B cell (primary cell): ENCODE measurements around the gene PGAM2. TPM values are rescaled to one million over a fixed set of nuclear protein-coding genes. Genes with fewer than 3 reads are reported as not detected.

Experiments used
- ATAC-seq: fragments of 200-7000 bp; cut with Tn5 transposase; one replicate; pipeline ENCODE4 v1.10.0; 2021; ENCODE audit warnings: low read depth, mild to moderate bottlenecking, moderate number of reproducible peaks, moderate library complexity
- CTCF ChIA-PET: fragments of 350-600 bp; sonication (Branson Sonifier 250); formaldehyde crosslinking; loops from one replicate; lab custom pipeline; 2021; ENCODE audit warnings: antibody characterized with exemption, inconsistent platforms; lab: Charles Lee
- POLR2A ChIA-PET: fragments of 350-600 bp; sonication (Branson Sonifier 250); formaldehyde crosslinking; loops from one replicate; lab custom pipeline; 2021; ENCODE audit warnings: antibody characterized with exemption; lab: Charles Lee
- DNase-seq: peaks from one replicate; pipeline ENCODE4 v3.0.0; 2013
- H2AFZ ChIP-seq: 2 replicates; pipeline ENCODE4 v1.6.1; 2012; ENCODE audit warnings: mild to moderate bottlenecking, low read depth, low read length; ENCODE audit not compliant: insufficient read depth, poor library complexity, severe bottlenecking
- H3K27ac ChIP-seq, 2 donors: 1 replicate in 1 of 2; 2 replicates in 1 of 2; pipeline ENCODE4 v1.5.1; 2012 to 2013; ENCODE audit warnings: low read length in 2 of 2, mild to moderate bottlenecking in 2 of 2, moderate library complexity in 1 of 2
- H3K27me3 ChIP-seq, 4 experiments: fragments of 200-600 bp in 1 of 4; sonication (generic) in 1 of 4; replicated peaks in 1 of 4; 1 replicate in 2 of 4; 2 replicates in 2 of 4; pipeline versions ENCODE4 v1.6.1 to v1.7.0; 2013 to 2016; ENCODE audit warnings: low read length in 3 of 4, mild to moderate bottlenecking in 2 of 4, mixed read lengths in 1 of 4, moderate library complexity in 1 of 4; ENCODE audit not compliant: insufficient read depth in 4 of 4, control insufficient read depth in 3 of 4; ENCODE audit errors: control extremely low read depth in 1 of 4
- H3K36me3 ChIP-seq, 2 experiments: replicated peaks in 1 of 2; 1 replicate in 1 of 2; 2 replicates in 1 of 2; pipeline versions ENCODE4 v1.6.1 to v1.7.1; 2013; ENCODE audit warnings: low read length in 1 of 2; ENCODE audit not compliant: insufficient read depth in 2 of 2, control insufficient read depth in 1 of 2; ENCODE audit errors: control extremely low read depth in 1 of 2, extremely low read depth in 1 of 2
- H3K4me1 ChIP-seq, 2 donors: fragments of 200-600 bp in 1 of 2; sonication (generic) in 1 of 2; 1 replicate in 1 of 2; 2 replicates in 1 of 2; pipeline versions ENCODE4 v1.5.1 to v1.6.1; 2013 to 2017; ENCODE audit warnings: low read length in 2 of 2; ENCODE audit not compliant: control insufficient read depth in 2 of 2, insufficient read depth in 2 of 2
- H3K4me2 ChIP-seq: replicated peaks from 2 replicates; pipeline ENCODE3; 2012; ENCODE audit warnings: mild to moderate bottlenecking, low read depth, low read length; ENCODE audit not compliant: poor library complexity, severe bottlenecking
- H3K4me3 ChIP-seq, 5 experiments: fragments of 200-600 bp in 1 of 5; sonication (generic) in 1 of 5; 1 replicate in 3 of 5; 2 replicates in 2 of 5; pipeline versions ENCODE4 v1.5.1 to v1.7.0; 2011 to 2016; ENCODE audit warnings: low read length in 4 of 5, mild to moderate bottlenecking in 4 of 5, low read depth in 2 of 5, control low read depth in 1 of 5, moderate library complexity in 1 of 5; ENCODE audit not compliant: insufficient read depth in 1 of 5; ENCODE audit errors: control extremely low read depth in 1 of 5, extremely low read depth in 1 of 5
- H3K79me2 ChIP-seq: fragments of 200-600 bp; sonication (generic); one replicate; pipeline ENCODE4 v1.6.0; 2016; ENCODE audit warnings: low read length; ENCODE audit not compliant: control insufficient read depth, insufficient read depth
- H3K9ac ChIP-seq: fragments of 200-600 bp; sonication (generic); 2 replicates; pipeline ENCODE4 v1.6.1; 2017; ENCODE audit warnings: mild to moderate bottlenecking, low read length, moderate library complexity
- H3K9me3 ChIP-seq, 3 donors: one replicate each; pipeline versions ENCODE4 v1.6.1 to v1.7.1; 2013; ENCODE audit warnings: low read length in 2 of 3; ENCODE audit not compliant: control insufficient read depth in 2 of 3, insufficient read depth in 1 of 3; ENCODE audit errors: control extremely low read depth in 1 of 3
- H4K20me1 ChIP-seq: 2 replicates; pipeline ENCODE4 v1.6.0; 2012; ENCODE audit warnings: mild to moderate bottlenecking, low read length; ENCODE audit not compliant: insufficient read depth, control insufficient read depth, poor library complexity, severe bottlenecking
- H3K27ac Mint-ChIP-seq: one replicate; pipeline ENCODE4 v1.8.0; 2021; ENCODE audit warnings: mixed read lengths
- H3K27me3 Mint-ChIP-seq: one replicate; pipeline ENCODE4 v1.8.0; 2021; ENCODE audit warnings: mixed read lengths
- H3K4me1 Mint-ChIP-seq: one replicate; pipeline ENCODE4 v1.8.0; 2021; ENCODE audit warnings: mixed read lengths
- H3K4me3 Mint-ChIP-seq: one replicate; pipeline ENCODE4 v1.8.0; 2021; ENCODE audit warnings: mixed read lengths
- H3K9me3 Mint-ChIP-seq: one replicate; pipeline ENCODE4 v1.8.0; 2022; ENCODE audit warnings: mixed read lengths; ENCODE audit not compliant: insufficient read depth
- CTCF ChIP-seq: fragments of 200-600 bp; IDR thresholded peaks from one replicate; pipeline ENCODE4 v1.8.0; 2022; ENCODE audit warnings: antibody characterized with exemption, mild to moderate bottlenecking
- EZH2 ChIP-seq: IDR thresholded peaks from 2 replicates; pipeline ENCODE4 v1.6.1; 2012; ENCODE audit warnings: borderline replicate concordance, low read depth, mild to moderate bottlenecking, moderate library complexity, low read length; ENCODE audit not compliant: insufficient read depth, poor library complexity, severe bottlenecking
- WGBS: methylation state at CpG from one replicate; pipeline ENCODE4 v1.1.5; 2013; ENCODE audit warnings: missing lambda C conversion rate; ENCODE audit not compliant: insufficient coverage; 5-methylcytosine and 5-hydroxymethylcytosine counted together
- intact Hi-C: fragments of 100-400 bp; cut with micrococcal nuclease; formaldehyde crosslinking; loops from one replicate; pipeline ENCODE4 v1.10.0; 2022
- polyA plus RNA-seq: library from polyadenylated mRNA; depleted of rRNA; stranded (reverse); fragments of >200 nt; gene quantifications from 2 replicates; pipeline ENCODE4 v1.2.3, GENCODE V29; 2012
- total RNA-seq, 2 donors: library from RNA; stranded (reverse); fragments of 120-200 nt in 1 of 2; gene quantifications; 1 replicate in 1 of 2; 2 replicates in 1 of 2; pipeline versions ENCODE4 v1.2.3 to v1.2.4, GENCODE V29; 2013 to 2022

Gene PGAM2
- total and polyA plus RNA-seq, 2 donors (not counting 1 experiment from before 2014, with no cell fraction given): 0.69 to 3.2 TPM

- DNase-seq: no peak
- no peak for ATAC-seq
- Histone ChIP-seq H3K4me3 (no peak overlapping the region), H3K27ac (peak overlapping the region in 1 of 2 donors; percentile 93), H3K9me3 (peaks cover 0 to 4% (median 0%) of the 10 kb centered on the region in 3 donors), H3K4me2 (no peak overlapping the region), H3K9ac (no peak overlapping the region), H4K20me1 (peaks cover 10% of the 10 kb centered on the region), H3K27me3 (no peaks in the 10 kb centered on the region), H3K4me1 (peaks cover 71 to 94% of the 10 kb centered on the region in 2 donors), H3K79me2 (peaks cover 46% of the 10 kb centered on the region), H2AFZ (no peak overlapping the region), H3K36me3 (peaks cover 0 to 60% of the 10 kb centered on the region in 2 experiments)
- intact Hi-C loops: no loop called here
- CTCF ChIA-PET: interaction anchor here (1.4 to 1.7 kb wide), 3 partner anchors 9 to 14 kb away, joined by 3 to 6 read pairs (median 3); no protein-coding TSS in a partner anchor
- H3K27ac Mint-ChIP-seq: peak overlapping the region; percentile 78
- H3K4me3 Mint-ChIP-seq: no peak overlapping the region
- H3K9me3 Mint-ChIP-seq: no peaks in the 10 kb centered on the region
- POLR2A ChIA-PET: interaction anchor here (0.7 to 2.9 kb wide), 3 partner anchors 10 to 19 kb away, joined by 3 to 9 read pairs (median 3); no protein-coding TSS in a partner anchor
- no peak for TF ChIP-seq CTCF
- no peak for TF ChIP-seq EZH2
- WGBS: 95% methylated on average over 8 of the region's 8 CpGs
- peaks cover 74% of the 10 kb centered on the region for H3K4me1 Mint-ChIP-seq
- H3K27me3 Mint-ChIP-seq: no peaks in the 10 kb centered on the region
Measured at GRCh38 chr7:44061645-44062179, 3.7 kb downstream of the PGAM2 start.

DNA sequence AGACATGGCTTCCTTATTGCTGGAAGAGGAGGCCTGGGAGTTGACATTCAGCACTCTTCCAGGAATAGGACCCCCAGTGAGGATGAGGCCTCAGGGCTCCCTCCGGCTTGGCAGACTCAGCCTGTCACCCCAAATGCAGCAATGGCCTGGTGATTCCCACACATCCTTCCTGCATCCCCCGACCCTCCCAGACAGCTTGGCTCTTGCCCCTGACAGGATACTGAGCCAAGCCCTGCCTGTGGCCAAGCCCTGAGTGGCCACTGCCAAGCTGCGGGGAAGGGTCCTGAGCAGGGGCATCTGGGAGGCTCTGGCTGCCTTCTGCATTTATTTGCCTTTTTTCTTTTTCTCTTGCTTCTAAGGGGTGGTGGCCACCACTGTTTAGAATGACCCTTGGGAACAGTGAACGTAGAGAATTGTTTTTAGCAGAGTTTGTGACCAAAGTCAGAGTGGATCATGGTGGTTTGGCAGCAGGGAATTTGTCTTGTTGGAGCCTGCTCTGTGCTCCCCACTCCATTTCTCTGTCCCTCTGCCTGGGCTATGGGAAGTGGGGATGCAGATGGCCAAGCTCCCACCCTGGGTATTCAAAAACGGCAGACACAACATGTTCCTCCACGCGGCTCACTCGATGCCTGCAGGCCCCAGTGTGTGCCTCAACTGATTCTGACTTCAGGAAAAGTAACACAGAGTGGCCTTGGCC lies 4.3 kb downstream of the PGAM2 start:
- Histone ChIP-seq H3K9me3 (peaks cover 0 to 4% (median 0%) of the 10 kb centered on the region in 3 donors), H4K20me1 (peaks cover 13% of the 10 kb centered on the region), H2AFZ (no peak overlapping the region), H3K4me3 (no peak overlapping the region), H3K4me1 (peaks cover 71 to 94% of the 10 kb centered on the region in 2 donors), H3K36me3 (peaks cover 0 to 66% of the 10 kb centered on the region in 2 experiments), H3K79me2 (peaks cover 50% of the 10 kb centered on the region), H3K27ac (peak overlapping the region in 1 of 2 donors; percentile 93), H3K9ac (no peak overlapping the region), H3K27me3 (no peaks in the 10 kb centered on the region), H3K4me2 (peak overlapping the region; percentile 64)
- H3K9me3 Mint-ChIP-seq: no peaks in the 10 kb centered on the region
- ATAC-seq (no peak), DNase-seq (no peak)
- intact Hi-C loops: no loop called here
- ChIA-PET POLR2A (interaction anchor here (2.9 kb wide), 1 partner anchor 11 kb away, joined by 9 read pairs; no protein-coding TSS in a partner anchor), CTCF (interaction anchor here (0.6 to 1.7 kb wide), 4 partner anchors 11 to 489 kb away, joined by 3 to 6 read pairs (median 3); no protein-coding TSS in a partner anchor)
- peaks cover 74% of the 10 kb centered on the region for H3K4me1 Mint-ChIP-seq
- peak overlapping the region; percentile 100 for H3K27ac Mint-ChIP-seq
- no peaks in the 10 kb centered on the region for H3K27me3 Mint-ChIP-seq
- 92% methylated on average over 8 of the region's 8 CpGs for WGBS
- TF ChIP-seq CTCF: no peak
- no peak for TF ChIP-seq EZH2
- no peak overlapping the region for H3K4me3 Mint-ChIP-seq
